CD4-positive, alpha-beta T cell treated with Interleukin-2 at 100 ng/mL for 4 hours (primary cell): Measurements from ENCODE around the gene RUFY3.
"Not testable (repeated sequence)": the region's sequence is repeated elsewhere in the genome, so short reads cannot be mapped to it uniquely, and the experiment has no call there.

ENCODE experiments used
- DNase-seq: peaks from one replicate; pipeline ENCODE4 v3.0.0-alpha.2; 2020; ENCODE audit warnings: low spot score

RUFY3 gene

GRCh38 chr4:70787496-70787895, 65.7 kb downstream of the RUFY3 start:
- no peak for DNase-seq

DNA sequence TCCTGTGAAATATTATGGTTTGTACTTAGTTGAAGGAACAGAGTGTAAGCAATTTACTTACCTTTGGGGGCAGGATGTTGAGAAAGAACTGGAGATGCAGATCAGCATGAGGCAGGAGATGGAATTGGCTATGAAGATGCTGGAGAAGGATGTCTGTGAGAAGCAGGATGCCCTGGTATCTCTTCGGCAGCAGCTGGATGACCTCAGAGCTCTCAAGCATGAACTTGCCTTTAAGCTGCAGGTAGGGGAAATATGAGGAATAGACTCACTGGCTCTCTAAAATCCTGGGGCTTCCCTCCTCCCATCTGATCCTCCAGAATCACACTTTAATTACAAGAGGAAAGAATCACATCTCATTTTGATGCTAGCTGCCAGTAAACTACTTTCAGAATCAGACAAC, 67.0 kb downstream of the RUFY3 start:
- no peak for DNase-seq

DNA sequence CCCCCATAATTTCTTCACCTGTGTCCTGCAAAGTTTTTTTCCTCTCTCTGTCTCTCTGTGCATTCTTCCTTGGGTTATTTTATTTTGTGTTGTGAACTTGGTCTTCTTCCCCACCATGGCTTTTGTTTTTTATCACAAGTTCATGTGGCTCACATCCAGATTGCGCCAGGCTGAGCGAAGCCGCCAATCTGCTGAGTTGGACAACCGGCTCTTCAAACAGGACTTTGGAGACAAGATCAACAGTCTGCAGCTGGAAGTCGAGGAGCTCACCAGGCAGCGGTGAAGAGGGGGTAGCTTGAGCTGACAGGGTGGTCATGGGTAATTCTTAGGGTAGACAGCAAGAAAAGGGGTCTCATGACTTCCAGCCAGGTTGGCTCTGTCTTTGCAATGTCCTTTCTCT, 71.9 kb downstream of the RUFY3 start:
- DNase-seq = no peak

- no peak for DNase-seq
These were observed 79.6 kb downstream of the RUFY3 start for GRCh38 chr4:70801265-70801809.

DNA sequence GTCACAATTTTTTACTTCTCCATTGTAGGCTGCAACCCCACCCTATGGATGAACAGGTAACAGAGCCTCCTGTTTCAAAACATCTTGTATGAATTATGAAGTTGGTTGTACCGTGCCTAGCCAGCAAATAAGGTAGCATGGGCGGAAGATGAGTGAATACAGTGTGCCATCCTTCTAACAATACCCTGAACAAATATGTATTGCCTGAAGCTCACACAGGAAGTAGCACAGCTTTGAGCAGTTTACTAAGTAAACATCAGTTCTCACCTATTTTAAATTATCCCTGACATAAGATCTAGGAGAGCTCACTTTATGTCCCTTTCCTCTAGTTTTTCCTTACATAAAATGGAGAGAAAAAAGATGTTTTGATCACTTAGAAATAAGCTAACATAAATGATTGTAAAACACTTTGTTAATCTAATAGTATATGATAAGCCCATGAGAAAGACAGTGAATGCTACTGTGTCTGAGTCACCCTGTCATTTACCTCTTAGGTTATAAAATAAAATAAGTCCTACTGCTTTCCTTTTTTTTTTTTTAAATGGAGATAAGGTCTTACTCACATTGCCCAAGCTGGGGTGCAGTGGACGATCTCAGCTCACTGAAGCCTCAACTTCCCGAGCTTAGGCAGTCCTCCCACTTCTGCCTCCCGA, 81.3 kb downstream of the RUFY3 start:
- DNase-seq = no peak

DNA sequence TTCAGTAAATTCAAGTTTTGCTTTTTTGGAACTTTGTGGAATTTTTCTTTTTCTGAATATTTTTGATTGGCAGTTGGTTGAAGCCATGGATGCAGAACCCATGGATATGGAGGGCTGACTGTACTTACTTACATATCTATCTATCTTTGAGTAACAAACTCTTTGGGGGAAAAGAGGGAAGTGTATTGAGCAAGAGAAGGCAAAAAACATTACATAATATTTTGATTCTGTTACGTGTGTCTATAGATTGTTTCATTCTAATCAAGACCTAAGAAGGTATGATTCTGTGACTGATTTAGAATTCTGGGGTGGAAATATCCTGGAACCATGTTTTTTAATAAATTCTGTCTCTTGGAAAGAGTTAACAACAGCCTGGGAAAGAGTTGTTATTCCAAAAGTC, 86.4 kb downstream of the RUFY3 start:
- DNase-seq = no peak

DNA sequence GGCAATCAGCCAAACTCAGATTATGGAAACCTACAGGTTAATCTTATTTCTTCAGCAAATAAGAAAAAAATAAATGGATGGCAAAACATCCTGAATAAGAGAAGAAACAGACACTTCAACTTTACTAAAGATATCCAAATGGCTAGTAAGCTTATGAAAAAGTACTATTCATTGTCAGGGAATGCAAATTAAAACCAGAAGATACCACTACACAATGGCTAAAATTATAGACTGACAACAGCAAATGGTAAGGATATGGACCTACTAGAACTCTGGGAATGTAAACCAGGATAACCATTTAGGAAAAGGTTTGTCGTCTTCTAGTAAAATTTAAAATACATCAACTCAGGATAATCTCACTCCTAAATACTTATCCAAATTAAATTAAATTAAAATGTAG, 93.6 kb downstream of the RUFY3 start:
- no peak for DNase-seq

DNA sequence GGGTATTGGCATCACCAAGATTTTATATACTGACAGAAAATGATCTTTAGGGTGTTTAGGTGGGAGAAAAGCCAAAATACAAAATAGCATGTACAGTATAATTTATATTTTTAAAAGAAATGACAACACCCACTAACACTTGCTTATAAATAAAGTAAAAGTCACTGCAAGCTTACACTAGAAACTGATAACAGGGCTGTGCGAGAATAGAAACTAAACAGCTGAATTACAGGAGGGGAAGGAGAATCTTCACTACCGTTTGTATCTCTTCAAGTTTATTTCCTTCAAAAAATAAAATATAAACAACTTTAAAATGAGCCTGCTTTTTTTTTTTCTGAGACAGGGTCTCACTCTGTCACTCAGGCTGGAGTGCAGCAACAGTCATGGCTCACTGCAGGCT, 95.1 kb downstream of the RUFY3 start:
- no peak for DNase-seq

DNA sequence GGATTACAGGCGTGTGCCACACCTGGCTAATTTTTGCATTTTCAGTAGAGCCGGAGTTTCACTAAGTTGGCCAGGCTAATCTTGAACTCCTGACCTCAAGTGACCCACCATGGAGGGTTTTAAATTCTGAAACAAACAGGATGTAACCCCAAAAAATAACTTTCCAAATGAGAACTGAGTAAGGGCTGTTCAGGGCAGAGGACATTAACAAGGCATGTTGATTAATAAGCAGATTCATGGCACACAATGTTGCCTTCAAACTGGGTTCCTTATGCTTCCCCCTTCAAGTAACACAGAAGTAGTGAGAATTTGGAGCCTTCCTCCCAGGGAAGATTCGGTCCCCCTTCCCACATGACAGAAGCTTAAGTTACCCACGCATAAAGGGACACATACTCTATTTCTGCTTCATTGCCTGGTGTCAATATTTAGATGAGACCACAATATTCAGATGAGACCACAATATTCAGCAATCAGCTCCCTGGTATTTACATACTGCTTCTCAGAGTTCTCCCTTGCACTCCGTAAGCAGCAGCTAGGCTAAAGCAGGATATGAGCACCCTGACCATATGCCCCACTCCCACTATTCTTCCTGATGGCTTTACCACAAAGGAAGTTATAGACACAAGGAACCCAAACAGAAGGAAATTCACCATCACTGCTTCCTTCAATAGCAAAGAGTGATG, 96.5 kb downstream of the RUFY3 start:
- no peak for DNase-seq

DNA sequence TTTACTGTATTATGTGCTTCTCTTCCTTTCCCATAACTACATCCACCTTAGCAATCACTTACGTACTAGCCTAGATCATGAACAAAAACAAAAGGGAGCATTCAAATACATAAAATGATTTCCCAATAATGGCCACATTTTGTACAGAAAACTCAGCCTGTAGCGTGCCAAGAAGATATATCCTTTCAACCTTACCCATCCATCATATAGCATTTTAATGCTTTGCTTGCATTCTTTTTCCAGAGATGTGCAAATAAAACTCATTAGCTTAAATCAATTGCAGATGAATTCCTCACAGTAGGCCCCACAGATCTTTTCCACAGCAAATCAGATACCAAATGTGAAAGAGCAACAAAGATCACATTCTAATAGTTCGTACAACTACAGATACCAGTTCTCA, 97.2 kb downstream of the RUFY3 start:
- no peak for DNase-seq

DNA sequence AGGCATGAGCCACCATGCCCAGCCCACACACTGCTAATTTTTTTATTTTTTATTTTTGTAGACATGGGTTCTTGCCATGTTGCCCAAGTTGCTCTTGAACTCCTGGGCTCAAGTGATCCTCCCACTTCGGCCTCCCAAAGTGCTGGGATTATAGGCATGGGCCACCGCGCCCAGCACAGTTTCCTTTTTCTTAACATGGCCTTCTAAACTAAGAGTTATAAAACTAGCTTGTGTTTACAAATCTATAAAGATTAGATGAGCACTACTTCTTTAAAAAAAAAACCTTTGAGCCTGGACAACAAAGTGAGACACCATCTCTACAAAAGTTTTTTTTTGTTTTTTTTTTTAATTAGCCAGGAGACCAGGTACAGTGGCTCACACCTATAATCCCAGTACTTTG, 107.3 kb downstream of the RUFY3 start:
- no peak for DNase-seq

DNA sequence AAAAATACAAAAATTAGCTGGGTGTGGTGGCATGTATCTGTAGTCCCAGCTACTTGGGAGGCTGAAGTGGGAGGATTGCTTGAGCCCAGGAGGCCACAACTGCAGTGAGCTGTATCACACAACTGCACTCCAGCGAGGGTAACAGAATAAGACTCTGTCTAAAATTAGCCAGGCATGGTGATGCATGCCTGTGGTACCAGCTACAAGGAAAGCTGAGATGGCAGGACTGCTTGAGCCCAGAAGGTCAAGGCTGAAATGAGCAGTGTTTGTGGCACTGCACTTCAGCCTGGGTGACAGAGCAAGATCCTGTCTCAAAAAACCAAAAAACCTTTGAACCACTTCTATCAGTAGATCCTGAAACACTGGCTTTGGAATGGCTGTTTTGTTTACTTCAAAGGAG, 107.7 kb downstream of the RUFY3 start:
- DNase-seq = no peak

DNA sequence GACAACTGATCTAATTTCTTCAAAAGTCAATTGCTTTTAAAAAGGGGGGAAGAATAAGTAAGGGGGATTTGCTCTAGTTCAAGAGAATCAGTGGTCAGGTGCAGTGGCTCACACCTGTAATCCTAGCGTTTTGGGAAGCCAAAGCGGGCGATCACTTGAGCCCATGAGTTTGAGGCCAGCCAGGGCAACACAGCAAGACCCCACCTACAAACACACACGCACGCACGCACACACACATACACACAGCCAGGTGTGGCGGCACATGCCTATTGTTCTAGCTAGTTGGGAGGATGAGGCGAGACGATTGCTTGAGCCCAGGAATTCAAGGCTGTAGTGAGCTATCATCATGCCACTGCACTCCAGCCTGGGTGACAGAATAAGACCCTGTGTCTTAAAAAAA, 108.3 kb downstream of the RUFY3 start:
- no peak for DNase-seq

- no peak for DNase-seq
These were observed 109.5 kb downstream of the RUFY3 start for GRCh38 chr4:70831293-70831692.

GRCh38 chr4:70833675-70834074, 111.9 kb downstream of the RUFY3 start:
- DNase-seq = no peak

DNA sequence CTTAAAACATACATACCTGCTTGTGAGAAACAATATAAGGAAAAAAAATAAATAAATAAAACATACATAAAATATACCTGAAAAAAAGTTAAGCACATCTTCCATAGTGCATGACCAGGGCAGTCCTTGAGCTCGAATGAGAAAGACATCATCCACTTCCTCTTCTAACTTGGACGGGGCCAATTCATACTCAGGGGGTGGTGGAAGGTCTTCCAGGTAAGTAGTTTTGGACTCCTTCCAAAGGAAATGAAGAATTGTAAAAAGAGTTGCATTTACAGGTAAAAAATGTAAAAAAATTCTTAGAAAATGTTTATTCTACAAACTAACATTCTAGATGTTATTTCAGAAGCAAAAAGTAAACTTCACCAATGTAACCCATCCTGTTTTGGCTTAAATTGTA, 114.3 kb downstream of the RUFY3 start:
- DNase-seq = no peak

DNA sequence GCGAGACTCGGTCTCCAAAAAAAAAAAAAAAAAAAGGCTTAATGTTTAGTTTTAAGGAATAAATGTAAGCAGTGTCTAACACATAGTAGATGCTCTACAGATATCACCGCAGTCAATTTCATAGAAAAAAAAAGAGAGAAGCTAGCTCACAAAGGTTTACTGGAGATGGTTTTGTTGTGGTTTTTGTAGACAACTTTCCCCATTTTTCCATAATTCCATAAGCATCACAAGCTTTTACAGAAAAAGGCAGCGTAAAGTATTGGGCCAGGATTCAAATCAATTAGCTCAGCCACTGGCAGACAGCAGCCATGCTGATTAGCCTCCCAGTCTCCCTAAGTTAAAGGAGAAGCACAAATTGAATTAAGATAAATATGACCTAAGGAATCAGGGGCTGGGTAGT, 116.4 kb downstream of the RUFY3 start:
- DNase-seq = no peak

- DNase-seq = peak; percentile 54
These were observed 117.2 kb downstream of the RUFY3 start for GRCh38 chr4:70838666-70839588.

GRCh38 chr4:70839589-70840093, 117.9 kb downstream of the RUFY3 start, which contains the start of gene GRSF1:
Gene GRSF1 (minus strand): TSS chr4:70839890. CDS start chr4:70839827, 63 bp downstream.
- DNase-seq = peak; percentile 94

- peak; percentile 80 for DNase-seq
These were observed 118.4 kb downstream of the RUFY3 start for GRCh38 chr4:70840137-70840536.

DNA sequence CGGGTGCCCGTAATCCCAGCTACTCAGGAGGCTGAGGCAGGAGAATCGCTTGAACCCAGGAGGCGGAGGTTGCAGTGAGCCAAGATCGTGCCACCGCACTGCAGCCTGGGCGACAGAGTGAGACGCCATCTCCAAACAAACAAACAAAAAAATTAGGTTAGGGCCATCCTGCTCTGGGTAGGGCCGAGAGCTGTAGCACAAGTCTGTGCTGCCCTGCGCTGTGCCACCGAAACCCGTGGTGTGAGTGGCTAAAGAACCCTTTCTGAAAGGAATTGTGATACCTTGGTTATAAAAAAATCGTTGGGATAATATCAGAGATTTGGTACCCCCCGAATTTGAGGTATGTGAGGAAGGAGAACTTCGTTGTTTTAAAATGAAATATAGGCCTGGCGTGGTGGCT, 118.9 kb downstream of the RUFY3 start:
- DNase-seq = not testable (repeated sequence)

- no peak for DNase-seq
These were observed 119.4 kb downstream of the RUFY3 start for GRCh38 chr4:70841211-70841610.
